ENCODE data around the gene CACNB2. TPM values are rescaled to one million over a fixed set of nuclear protein-coding genes. Genes with fewer than 3 reads are reported as not detected.

Gene CACNB2
- total RNA-seq, 4 donors from 2014 or later, result 0.81 to 13.9 (median 4.5) TPM

- WGBS, 2 donors, result 88 to 96% methylated on average over 3 of the region's 3 CpGs
- no peaks in the 10 kb centered on the region for H3K9me3 ChIP-seq
- H3K27ac ChIP-seq, result no peak overlapping the region
- no peak for DNase-seq
- no peaks in the 10 kb centered on the region for H3K27me3 ChIP-seq
- peaks cover 0 to 11% of the 10 kb centered on the region in 2 donors for H3K4me1 ChIP-seq
- no peak overlapping the region for H3K4me3 ChIP-seq (replicated peaks in 1 of 3)
- no peaks in the 10 kb centered on the region for H3K36me3 ChIP-seq
- intact Hi-C loops (cut with DNase I), result no loop called here
- TF ChIP-seq CTCF (IDR thresholded peaks at IDR 0.05), result no peak
- no peak for TF ChIP-seq POLR2A (IDR thresholded peaks at IDR 0.05)
These were observed 138.0 kb downstream of the CACNB2 start for GRCh38 chr10:18278181-18278580.

- Histone ChIP-seq H3K9me3 (no peaks in the 10 kb centered on the region), H3K36me3 (no peaks in the 10 kb centered on the region), H3K27ac (no peak overlapping the region), H3K27me3 (no peaks in the 10 kb centered on the region), H3K4me3 (replicated peaks in 1 of 3) (no peak overlapping the region), H3K4me1 (peaks cover 0 to 11% of the 10 kb centered on the region in 2 donors)
- TF ChIP-seq CTCF (IDR thresholded peaks at IDR 0.05) (no peak), POLR2A (IDR thresholded peaks at IDR 0.05) (no peak)
- no peak for DNase-seq
- intact Hi-C loops (cut with DNase I), result no loop called here
- 53 to 65% methylated on average over 4 of the region's 4 CpGs for WGBS, 2 donors
These were observed 138.9 kb downstream of the CACNB2 start for GRCh38 chr10:18279173-18279572.

- 78 to 84% methylated on average over 2 of the region's 2 CpGs for WGBS, 2 donors
- peaks cover 0 to 11% of the 10 kb centered on the region in 2 donors for H3K4me1 ChIP-seq
- no peaks in the 10 kb centered on the region for H3K36me3 ChIP-seq
- H3K9me3 ChIP-seq, result no peaks in the 10 kb centered on the region
- no peak for DNase-seq
- no peaks in the 10 kb centered on the region for H3K27me3 ChIP-seq
- no peak for TF ChIP-seq CTCF (IDR thresholded peaks at IDR 0.05)
- no peak for TF ChIP-seq POLR2A (IDR thresholded peaks at IDR 0.05)
- no peak overlapping the region for H3K4me3 ChIP-seq (replicated peaks in 1 of 3)
- no peak overlapping the region for H3K27ac ChIP-seq
- intact Hi-C loops (cut with DNase I), result no loop called here
These were observed 141.9 kb downstream of the CACNB2 start for GRCh38 chr10:18282094-18282493.

GRCh38 chr10:18290651-18291313 is 150.6 kb downstream of the CACNB2 start:
- intact Hi-C loops (cut with DNase I), result no loop called here
- TF ChIP-seq CTCF (IDR thresholded peaks at IDR 0.05), result no peak
- no peak for TF ChIP-seq POLR2A (IDR thresholded peaks at IDR 0.05)
- Histone ChIP-seq H3K4me1 (peaks cover 0 to 9% of the 10 kb centered on the region in 2 donors), H3K9me3 (no peaks in the 10 kb centered on the region), H3K27me3 (no peaks in the 10 kb centered on the region), H3K4me3 (replicated peaks in 1 of 3) (no peak overlapping the region), H3K27ac (no peak overlapping the region), H3K36me3 (no peaks in the 10 kb centered on the region)
- WGBS, 2 donors, result 92 to 95% methylated on average over 16 of the region's 16 CpGs
- no peak for DNase-seq

- intact Hi-C loops (cut with DNase I), result no loop called here
- no peak for TF ChIP-seq POLR2A (IDR thresholded peaks at IDR 0.05)
- TF ChIP-seq CTCF (IDR thresholded peaks at IDR 0.05), result no peak
- Histone ChIP-seq H3K27me3 (no peaks in the 10 kb centered on the region), H3K4me3 (replicated peaks in 1 of 3) (no peak overlapping the region), H3K27ac (no peak overlapping the region), H3K4me1 (peaks cover 0 to 3% of the 10 kb centered on the region in 2 donors), H3K36me3 (no peaks in the 10 kb centered on the region), H3K9me3 (no peaks in the 10 kb centered on the region)
- 87% methylated on average over 9 of the region's 9 CpGs for WGBS, 2 donors
- no peak for DNase-seq
These were observed 153.6 kb downstream of the CACNB2 start for GRCh38 chr10:18293536-18294510.
